Panc1 (cell line): Measurements from ENCODE around the gene NNT. TPM values are rescaled to one million over a fixed set of nuclear protein-coding genes. Genes with fewer than 3 reads are reported as not detected.
"Not testable (repeated sequence)": the region's sequence is repeated elsewhere in the genome, so short reads cannot be mapped to it uniquely, and the experiment has no call there.

Source experiments
- ATAC-seq: fragments of 200-7000 bp; cut with Tn5 transposase; 2 replicates; pipeline ENCODE4 v1.9.1; 2020; ENCODE audit warnings: mild to moderate bottlenecking, moderate library complexity
- BruUV-seq: library from RNA; stranded (reverse); fragments of 400-500 nt; replicated peaks from 2 replicates; lab custom pipeline; 2021; lab: Mats Ljungman, UMichigan
- CTCF ChIA-PET: fragments of 300-600 bp; sonication (Branson Sonifier 250); formaldehyde crosslinking; loops from one replicate; lab custom pipeline; 2022; ENCODE audit warnings: antibody characterized with exemption; lab: Charles Lee
- POLR2A ChIA-PET: fragments of 300-600 bp; sonication (Branson Sonifier 250); formaldehyde crosslinking; loops from one replicate; lab custom pipeline; 2022; ENCODE audit warnings: antibody characterized with exemption; lab: Charles Lee
- DNase-seq: peaks from one replicate; pipeline ENCODE4 v3.0.0-alpha.2; 2010; ENCODE audit warnings: low read depth, low spot score
- H3K27ac ChIP-seq: 2 replicates; pipeline ENCODE4 v1.5.1; 2011; ENCODE audit warnings: mild to moderate bottlenecking, low read length, inconsistent platforms
- H3K27me3 ChIP-seq: fragments of 200-500 bp; sonication (Bioruptor generic); 2 replicates; pipeline ENCODE4 v1.6.0; 2014; ENCODE audit warnings: low read length, inconsistent platforms; ENCODE audit not compliant: control insufficient read depth, insufficient read depth
- H3K36me3 ChIP-seq: fragments of 200-500 bp; sonication (Bioruptor generic); 2 replicates; pipeline ENCODE4 v1.5.1; 2014; ENCODE audit warnings: inconsistent platforms, mild to moderate bottlenecking, low read length, moderate library complexity; ENCODE audit not compliant: control insufficient read depth, insufficient read depth
- H3K4me1 ChIP-seq: 2 replicates; pipeline ENCODE4 v1.5.1; 2011; ENCODE audit warnings: inconsistent platforms, mild to moderate bottlenecking, low read length, moderate library complexity; ENCODE audit not compliant: control insufficient read depth, insufficient read depth
- H3K4me3 ChIP-seq, 2 experiments: 2 replicates each; pipeline ENCODE4 v1.5.1; 2011 to 2012; ENCODE audit warnings: low read depth in 2 of 2, low read length in 2 of 2, mild to moderate bottlenecking in 2 of 2, inconsistent platforms in 1 of 2, moderate library complexity in 1 of 2
- H3K9me3 ChIP-seq: fragments of 200-500 bp; sonication (Bioruptor generic); 2 replicates; pipeline ENCODE4 v1.5.1; 2014; ENCODE audit warnings: low read depth, mild to moderate bottlenecking, inconsistent platforms, low read length, moderate library complexity; ENCODE audit not compliant: control insufficient read depth, insufficient read depth
- POLR2AphosphoS5 ChIP-seq: IDR thresholded peaks from 2 replicates; pipeline ENCODE4 v1.6.1; 2012; ENCODE audit warnings: mild to moderate bottlenecking, low read depth, low read length, moderate library complexity
- REST ChIP-seq, 2 experiments: IDR thresholded peaks; 2 replicates each; pipeline ENCODE4 v1.6.1; 2011 to 2012; ENCODE audit warnings: low read depth in 2 of 2, control low read depth in 1 of 2, low read length in 1 of 2, mild to moderate bottlenecking in 1 of 2, moderate library complexity in 1 of 2; ENCODE audit not compliant: insufficient read depth in 1 of 2
- SIN3A ChIP-seq: IDR thresholded peaks from 2 replicates; pipeline ENCODE4 v1.6.1; 2012; ENCODE audit warnings: low read depth, mild to moderate bottlenecking, low read length, moderate library complexity, borderline replicate concordance; ENCODE audit not compliant: insufficient read depth
- TCF7L2 ChIP-seq: IDR thresholded peaks from 2 replicates; pipeline ENCODE4 v1.6.1; 2011; ENCODE audit warnings: mild to moderate bottlenecking, low read depth, low read length, inconsistent platforms
- in situ Hi-C: cut with HindIII; loops from 2 replicates; pipeline ENCODE4 v1.10.0; 2016; ENCODE audit warnings: low sequenced_read_pairs, low pct_unique_long_range_greater_than_20kb
- intact Hi-C: fragments of 100-400 bp; cut with micrococcal nuclease; formaldehyde crosslinking; loops from one replicate; pipeline ENCODE4 v1.10.0; 2022; ENCODE audit not compliant: unreplicated experiment
- total RNA-seq: library from RNA; stranded (reverse); gene quantifications from one replicate; pipeline ENCODE4 v1.2.1, GENCODE V29; 2021; ENCODE audit not compliant: unreplicated experiment
- TF ChIP-seq, protein P1 (sequence below): fragments of 450-650 bp; IDR thresholded peaks from 2 replicates; pipeline ENCODE4 v1.5.1; 2017; ENCODE audit warnings: mild to moderate bottlenecking

NNT gene
- total RNA-seq, 1 experiment from 2014 or later, result 78.7 TPM

- intact Hi-C loops, result no loop called here
- ChIA-PET POLR2A (no interaction called here), CTCF (no interaction called here)
- no peaks in the 10 kb centered on the region for H3K9me3 ChIP-seq
- peak overlapping the region; percentile 95; the same call in 1 of the 2 replicates for H3K27ac ChIP-seq
- no peaks in the 10 kb centered on the region for H3K27me3 ChIP-seq
- peaks cover 40% of the 10 kb centered on the region for H3K36me3 ChIP-seq
- in situ Hi-C loops, result no loop called here
- no peak for TF ChIP-seq SIN3A
- TF ChIP-seq TCF7L2, result no peak
- TF ChIP-seq POLR2AphosphoS5, result no peak
- TF ChIP-seq, protein P1, sequence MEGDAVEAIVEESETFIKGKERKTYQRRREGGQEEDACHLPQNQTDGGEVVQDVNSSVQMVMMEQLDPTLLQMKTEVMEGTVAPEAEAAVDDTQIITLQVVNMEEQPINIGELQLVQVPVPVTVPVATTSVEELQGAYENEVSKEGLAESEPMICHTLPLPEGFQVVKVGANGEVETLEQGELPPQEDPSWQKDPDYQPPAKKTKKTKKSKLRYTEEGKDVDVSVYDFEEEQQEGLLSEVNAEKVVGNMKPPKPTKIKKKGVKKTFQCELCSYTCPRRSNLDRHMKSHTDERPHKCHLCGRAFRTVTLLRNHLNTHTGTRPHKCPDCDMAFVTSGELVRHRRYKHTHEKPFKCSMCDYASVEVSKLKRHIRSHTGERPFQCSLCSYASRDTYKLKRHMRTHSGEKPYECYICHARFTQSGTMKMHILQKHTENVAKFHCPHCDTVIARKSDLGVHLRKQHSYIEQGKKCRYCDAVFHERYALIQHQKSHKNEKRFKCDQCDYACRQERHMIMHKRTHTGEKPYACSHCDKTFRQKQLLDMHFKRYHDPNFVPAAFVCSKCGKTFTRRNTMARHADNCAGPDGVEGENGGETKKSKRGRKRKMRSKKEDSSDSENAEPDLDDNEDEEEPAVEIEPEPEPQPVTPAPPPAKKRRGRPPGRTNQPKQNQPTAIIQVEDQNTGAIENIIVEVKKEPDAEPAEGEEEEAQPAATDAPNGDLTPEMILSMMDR, result no peak
- no peak for TF ChIP-seq REST (IDR thresholded peaks at IDR 0.05; ENCODE audit: insufficient read depth in 1 of 2, low read depth in 2 of 2, low read length in 1 of 2)
- H3K4me1 ChIP-seq, result peaks cover 18% of the 10 kb centered on the region
- BruUV-seq, result no TSS peak
- peak overlapping the region; percentile 13 to 99; a peak in 3 of 4 replicates for H3K4me3 ChIP-seq
- DNase-seq, result no peak
- no peak for ATAC-seq
Observed at GRCh38 chr5:43554497-43554896, 48.5 kb upstream of the NNT start.

GRCh38 chr5:43555895-43556606 lies 46.9 kb upstream of the NNT start:
- in situ Hi-C loops, result no loop called here
- ChIA-PET POLR2A (no interaction called here), CTCF (no interaction called here)
- intact Hi-C loops, result loop anchor here (5.0 kb wide), 1 partner anchor 46 kb away; the partner anchor contains the start of gene NNT
- Histone ChIP-seq H3K36me3 (peaks cover 35% of the 10 kb centered on the region), H3K9me3 (no peaks in the 10 kb centered on the region), H3K27me3 (no peaks in the 10 kb centered on the region), H3K27ac (peak overlapping the region; percentile 95), H3K4me1 (peaks cover 18% of the 10 kb centered on the region), H3K4me3 (peak overlapping the region; percentile 83 to 99)
- BruUV-seq, result no TSS peak
- DNase-seq, result peak; percentile 33
- peak; percentile 69 for ATAC-seq
- TF ChIP-seq SIN3A (no peak), TCF7L2 (no peak), REST (IDR thresholded peaks at IDR 0.05; ENCODE audit: insufficient read depth in 1 of 2, low read depth in 2 of 2, low read length in 1 of 2) (no peak), POLR2AphosphoS5 (no peak)
- TF ChIP-seq, protein P1, result no peak

DNA sequence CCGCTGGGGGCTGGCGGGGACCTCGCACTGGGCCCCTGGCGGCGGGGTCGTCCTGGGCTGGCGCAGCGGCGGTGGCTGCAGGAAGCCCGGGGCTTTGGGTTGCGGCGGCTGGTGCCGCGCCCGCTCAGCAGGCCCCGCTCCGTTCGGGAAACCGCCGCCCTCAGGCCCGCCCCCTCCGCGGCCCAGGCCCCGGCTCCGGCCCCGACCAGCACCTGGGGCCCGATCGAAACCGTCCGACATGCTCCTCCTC lies 46.4 kb upstream of the NNT start:
- Histone ChIP-seq H3K4me3 (peak overlapping the region; percentile 83 to 99), H3K4me1 (peaks cover 18% of the 10 kb centered on the region), H3K27ac (peak overlapping the region; percentile 95), H3K36me3 (peaks cover 31% of the 10 kb centered on the region)
- peak; percentile 96 for ATAC-seq
- POLR2A ChIA-PET, H3K9me3 ChIP-seq, in situ Hi-C loops, BruUV-seq, DNase-seq, CTCF ChIA-PET, H3K27me3 ChIP-seq: not testable (repeated sequence)
- intact Hi-C loops, result loop anchor here (5.0 kb wide), 1 partner anchor 46 kb away; the partner anchor contains the start of gene NNT
